LNCaP clone FGC (cell line): ENCODE results near the gene VSIR.

ENCODE experiments used
- DNase-seq: peaks from one replicate; pipeline ENCODE4 v3.0.0-alpha.2; 2011; ENCODE audit warnings: low read depth
- H3K4me3 ChIP-seq: 2 replicates; pipeline ENCODE4 v1.5.1; 2011; ENCODE audit warnings: mild to moderate bottlenecking, low read depth, low read length, control low read depth
- CTCF ChIP-seq: IDR thresholded peaks from 2 replicates; pipeline ENCODE4 v1.5.1; 2012; ENCODE audit warnings: mild to moderate bottlenecking; ENCODE audit not compliant: control insufficient read depth, insufficient read depth; ENCODE audit errors: extremely low read depth

Gene VSIR

GRCh38 chr10:71761541-71762113 lies 11.7 kb downstream of the VSIR start:
- no peak overlapping the region for H3K4me3 ChIP-seq
- DNase-seq, result no peak
- TF ChIP-seq CTCF, result no peak

GRCh38 chr10:71761105-71761511 lies 12.2 kb downstream of the VSIR start:
- TF ChIP-seq CTCF, result no peak
- no peak for DNase-seq
- no peak overlapping the region for H3K4me3 ChIP-seq

- no peak overlapping the region for H3K4me3 ChIP-seq
- TF ChIP-seq CTCF, result no peak
- DNase-seq, result no peak
These were observed 15.9 kb downstream of the VSIR start for GRCh38 chr10:71757399-71757922.

GRCh38 chr10:71756311-71757191 lies 16.8 kb downstream of the VSIR start:
- DNase-seq, result no peak
- TF ChIP-seq CTCF, result no peak

GRCh38 chr10:71755179-71755879 lies 18.0 kb downstream of the VSIR start:
- TF ChIP-seq CTCF, result no peak
- no peak overlapping the region for H3K4me3 ChIP-seq
- DNase-seq, result no peak

More at GRCh38 chr10:71756311-71757191, 16.8 kb downstream of the VSIR start:
- no peak overlapping the region for H3K4me3 ChIP-seq

- TF ChIP-seq CTCF, result no peak
- no peak for DNase-seq
- no peak overlapping the region for H3K4me3 ChIP-seq
These were observed 18.8 kb downstream of the VSIR start for GRCh38 chr10:71754562-71754961.
